Measurements from ENCODE around the gene SEMA4B.
"Not testable (repeated sequence)": the region's sequence is repeated elsewhere in the genome, so short reads cannot be mapped to it uniquely, and the experiment has no call there.

The SEMA4B gene

DNA sequence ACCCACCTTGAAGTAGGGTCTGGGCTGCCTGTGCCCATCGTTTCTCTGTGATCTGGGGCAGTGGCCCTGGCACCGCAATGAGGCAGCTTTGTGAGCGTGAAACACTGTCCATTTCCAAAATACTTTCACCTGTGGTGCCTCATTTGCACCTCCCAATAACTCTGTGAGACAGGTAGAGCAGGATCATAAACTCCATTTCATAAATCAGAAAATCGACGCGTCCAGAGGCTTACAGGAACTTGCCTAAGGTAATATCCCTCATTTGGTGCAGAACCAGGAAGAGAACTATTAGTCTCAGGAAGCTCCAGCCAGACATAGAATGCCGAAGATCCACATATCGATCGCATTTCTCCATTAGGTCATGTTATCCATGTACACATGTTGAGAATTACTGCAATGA is 38.2 kb upstream of the SEMA4B start:
- H3K27me3 ChIP-seq (ENCODE audit: control insufficient read depth in 2 of 2, insufficient read depth in 2 of 2, low read length in 2 of 2) = no peaks in the 10 kb centered on the region
- no peaks in the 10 kb centered on the region for H3K9me3 ChIP-seq (ENCODE audit: control insufficient read depth in 2 of 2, low read length in 2 of 2)
- peak overlapping the region in 1 of 2 donors; percentile 37 for H3K4me3 ChIP-seq (ENCODE audit: low read length in 2 of 2)
- peak overlapping the region; percentile 90 to 93 for H3K27ac ChIP-seq (ENCODE audit: low read depth in 2 of 2, low read length in 2 of 2)
- H3K4me1 ChIP-seq (ENCODE audit: control insufficient read depth in 2 of 2, insufficient read depth in 2 of 2, low read length in 2 of 2) = peaks cover 49 to 68% of the 10 kb centered on the region in 2 donors
- H3K9ac ChIP-seq (ENCODE audit: low read depth in 1 of 2, low read length in 2 of 2) = peak overlapping the region; percentile 19 to 60
- no peaks in the 10 kb centered on the region for H3K36me3 ChIP-seq (ENCODE audit: control insufficient read depth in 2 of 2, insufficient read depth in 2 of 2, low read length in 2 of 2)

DNA sequence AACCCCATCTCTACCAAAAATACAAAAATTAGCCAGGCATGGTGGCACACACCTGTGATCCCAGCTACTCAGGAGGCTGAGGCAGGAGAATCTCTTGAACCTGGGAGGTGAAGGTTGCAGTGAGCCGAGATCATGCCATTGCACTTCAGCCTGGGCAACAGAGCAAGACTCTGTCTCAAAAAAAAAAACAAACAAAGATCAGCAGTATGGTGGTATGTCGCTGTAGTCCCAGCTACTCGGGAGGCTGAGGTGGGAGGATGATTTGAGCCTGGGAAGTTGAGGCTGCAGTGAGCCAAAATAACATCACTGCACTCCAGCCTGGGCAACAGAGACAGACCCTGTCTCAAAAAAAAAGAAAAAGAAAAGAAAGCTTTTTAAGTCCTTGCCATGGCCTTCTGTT is 36.9 kb upstream of the SEMA4B start:
- H3K36me3 ChIP-seq (ENCODE audit: control insufficient read depth in 2 of 2, insufficient read depth in 2 of 2, low read length in 2 of 2); H3K4me3 ChIP-seq (ENCODE audit: low read length in 2 of 2); H3K27me3 ChIP-seq (ENCODE audit: control insufficient read depth in 2 of 2, insufficient read depth in 2 of 2, low read length in 2 of 2); H3K9me3 ChIP-seq (ENCODE audit: control insufficient read depth in 2 of 2, low read length in 2 of 2); H3K9ac ChIP-seq (ENCODE audit: low read depth in 1 of 2, low read length in 2 of 2): not testable (repeated sequence)
- peaks cover 36 to 55% of the 10 kb centered on the region in 2 donors for H3K4me1 ChIP-seq (ENCODE audit: control insufficient read depth in 2 of 2, insufficient read depth in 2 of 2, low read length in 2 of 2)
- H3K27ac ChIP-seq (ENCODE audit: low read depth in 2 of 2, low read length in 2 of 2) = peak overlapping the region; percentile 94 to 97

DNA sequence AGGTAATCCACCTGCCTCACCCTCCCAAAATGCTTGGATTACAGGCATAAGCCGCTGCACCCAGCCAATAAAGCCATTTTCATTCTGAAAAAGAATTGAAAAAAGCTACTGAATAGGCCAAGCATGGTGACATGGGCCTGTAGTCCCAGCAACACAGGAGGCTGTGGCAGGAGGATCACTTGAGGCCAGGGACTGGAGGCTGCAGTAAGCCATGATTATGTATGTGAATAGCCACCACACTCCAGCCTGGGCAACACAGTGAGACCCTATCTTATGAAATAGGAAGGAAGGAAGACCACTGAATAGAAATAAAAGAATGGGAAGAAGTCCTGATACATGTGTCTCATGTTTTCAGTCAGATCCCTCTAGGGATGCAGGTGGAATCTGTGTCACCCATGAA is 36.0 kb upstream of the SEMA4B start:
- no peaks in the 10 kb centered on the region for H3K9me3 ChIP-seq (ENCODE audit: control insufficient read depth in 2 of 2, low read length in 2 of 2)
- no peaks in the 10 kb centered on the region for H3K36me3 ChIP-seq (ENCODE audit: control insufficient read depth in 2 of 2, insufficient read depth in 2 of 2, low read length in 2 of 2)
- peak overlapping the region; percentile 36 to 44 for H3K9ac ChIP-seq (ENCODE audit: low read depth in 1 of 2, low read length in 2 of 2)
- peaks cover 32 to 46% of the 10 kb centered on the region in 2 donors for H3K4me1 ChIP-seq (ENCODE audit: control insufficient read depth in 2 of 2, insufficient read depth in 2 of 2, low read length in 2 of 2)
- peak overlapping the region in 1 of 2 donors; percentile 32 for H3K4me3 ChIP-seq (ENCODE audit: low read length in 2 of 2)
- H3K27ac ChIP-seq (ENCODE audit: low read depth in 2 of 2, low read length in 2 of 2) = peak overlapping the region; percentile 94 to 97
- H3K27me3 ChIP-seq (ENCODE audit: control insufficient read depth in 2 of 2, insufficient read depth in 2 of 2, low read length in 2 of 2) = no peaks in the 10 kb centered on the region

DNA sequence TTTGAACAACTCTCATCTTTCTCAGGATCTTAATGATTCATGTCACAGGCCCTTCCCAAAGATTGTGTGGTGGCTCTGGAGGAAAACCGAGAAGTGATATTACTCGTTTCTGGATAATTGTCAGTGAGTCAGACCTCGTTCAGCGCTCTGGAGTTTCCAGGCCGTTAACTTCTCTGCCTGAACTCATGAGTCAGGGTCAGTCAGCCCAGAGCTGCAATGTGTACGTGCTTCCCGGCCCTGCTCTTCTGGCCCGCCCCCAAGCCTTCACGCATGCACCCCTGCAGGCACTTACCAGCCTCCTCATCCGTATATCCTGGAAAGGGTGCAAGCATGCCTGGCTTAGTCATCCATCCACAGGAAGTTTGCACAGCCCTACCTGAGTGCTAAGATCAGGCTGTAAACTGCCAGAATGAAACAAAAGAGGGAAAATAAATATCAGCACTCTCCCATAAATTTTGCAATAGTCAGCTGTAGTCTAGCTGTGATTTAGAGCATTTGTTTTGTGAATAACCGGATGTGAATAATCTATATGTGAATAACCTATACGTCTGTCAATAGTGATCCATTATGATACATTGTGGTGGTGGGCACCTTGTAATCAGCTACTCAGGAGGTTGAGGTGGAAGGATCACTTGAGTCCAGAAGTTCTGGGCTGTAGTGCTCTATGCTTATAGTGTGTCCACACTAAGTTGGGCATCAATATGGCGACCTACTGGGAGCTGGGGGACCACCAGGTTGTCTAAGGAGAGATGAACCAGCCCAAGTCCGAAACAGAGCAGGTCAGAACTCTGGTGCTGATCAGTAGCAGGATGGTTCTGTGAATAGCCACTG is 35.3 kb upstream of the SEMA4B start:
- H3K4me3 ChIP-seq (ENCODE audit: low read length in 2 of 2) = peak overlapping the region; percentile 16 to 33
- no peaks in the 10 kb centered on the region for H3K9me3 ChIP-seq (ENCODE audit: control insufficient read depth in 2 of 2, low read length in 2 of 2)
- H3K27ac ChIP-seq (ENCODE audit: low read depth in 2 of 2, low read length in 2 of 2) = peak overlapping the region; percentile 94 to 97
- H3K27me3 ChIP-seq (ENCODE audit: control insufficient read depth in 2 of 2, insufficient read depth in 2 of 2, low read length in 2 of 2) = no peaks in the 10 kb centered on the region
- H3K9ac ChIP-seq (ENCODE audit: low read depth in 1 of 2, low read length in 2 of 2) = peak overlapping the region; percentile 49 to 75
- peaks cover 28 to 42% of the 10 kb centered on the region in 2 donors for H3K4me1 ChIP-seq (ENCODE audit: control insufficient read depth in 2 of 2, insufficient read depth in 2 of 2, low read length in 2 of 2)
- no peaks in the 10 kb centered on the region for H3K36me3 ChIP-seq (ENCODE audit: control insufficient read depth in 2 of 2, insufficient read depth in 2 of 2, low read length in 2 of 2)

DNA sequence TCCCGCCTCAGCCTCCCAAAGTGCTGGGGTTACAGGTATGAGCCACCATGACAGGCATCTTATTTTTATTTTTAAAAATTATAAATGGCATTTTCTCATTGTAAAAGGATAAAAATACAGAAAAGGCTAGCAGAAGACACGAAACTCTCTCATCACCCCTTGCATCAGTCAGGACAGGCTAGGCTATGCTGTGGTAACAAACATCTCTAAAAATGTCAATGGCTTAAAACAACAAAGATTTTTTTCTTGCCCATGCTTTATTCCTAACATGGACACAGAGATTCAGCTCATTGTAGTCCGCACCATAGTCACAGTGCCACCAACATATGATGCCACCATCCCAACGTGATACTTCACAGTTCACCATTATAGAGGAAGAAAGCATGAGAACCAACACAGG is 34.0 kb upstream of the SEMA4B start:
- Histone ChIP-seq H3K4me3 (ENCODE audit: low read length in 2 of 2) (no peak overlapping the region), H3K36me3 (ENCODE audit: control insufficient read depth in 2 of 2, insufficient read depth in 2 of 2, low read length in 2 of 2) (no peaks in the 10 kb centered on the region), H3K27me3 (ENCODE audit: control insufficient read depth in 2 of 2, insufficient read depth in 2 of 2, low read length in 2 of 2) (no peaks in the 10 kb centered on the region), H3K27ac (ENCODE audit: low read depth in 2 of 2, low read length in 2 of 2) (no peak overlapping the region), H3K9me3 (ENCODE audit: control insufficient read depth in 2 of 2, low read length in 2 of 2) (no peaks in the 10 kb centered on the region), H3K4me1 (ENCODE audit: control insufficient read depth in 2 of 2, insufficient read depth in 2 of 2, low read length in 2 of 2) (peaks cover 21 to 30% of the 10 kb centered on the region in 2 donors), H3K9ac (ENCODE audit: low read depth in 1 of 2, low read length in 2 of 2) (no peak overlapping the region)

DNA sequence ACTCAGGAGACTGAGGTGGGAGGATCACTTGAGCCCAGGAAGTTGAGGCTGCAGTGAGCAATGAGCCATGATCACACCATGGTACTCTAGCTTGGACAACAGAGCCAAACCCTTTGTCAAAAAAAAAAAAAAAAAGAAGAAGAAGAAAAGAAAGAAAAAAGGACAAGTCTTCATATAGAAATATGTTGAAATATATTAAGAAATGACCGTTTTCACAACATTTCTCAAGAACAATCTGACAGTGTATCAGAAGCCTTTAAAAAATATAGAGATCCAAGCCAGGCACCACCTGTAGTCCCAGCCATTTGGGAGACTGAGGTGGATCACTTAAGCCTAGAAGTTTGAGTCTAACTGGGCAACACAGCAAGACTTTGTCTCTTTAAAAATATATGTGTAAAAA is 29.5 kb upstream of the SEMA4B start:
- H3K27me3 ChIP-seq (ENCODE audit: control insufficient read depth in 2 of 2, insufficient read depth in 2 of 2, low read length in 2 of 2) = no peaks in the 10 kb centered on the region
- no peak overlapping the region for H3K4me3 ChIP-seq (ENCODE audit: low read length in 2 of 2)
- H3K9me3 ChIP-seq (ENCODE audit: control insufficient read depth in 2 of 2, low read length in 2 of 2) = no peaks in the 10 kb centered on the region
- no peak overlapping the region for H3K27ac ChIP-seq (ENCODE audit: low read depth in 2 of 2, low read length in 2 of 2)
- no peaks in the 10 kb centered on the region for H3K36me3 ChIP-seq (ENCODE audit: control insufficient read depth in 2 of 2, insufficient read depth in 2 of 2, low read length in 2 of 2)
- H3K9ac ChIP-seq (ENCODE audit: low read depth in 1 of 2, low read length in 2 of 2) = no peak overlapping the region
- H3K4me1 ChIP-seq (ENCODE audit: control insufficient read depth in 2 of 2, insufficient read depth in 2 of 2, low read length in 2 of 2) = peaks cover 0 to 7% of the 10 kb centered on the region in 2 donors

DNA sequence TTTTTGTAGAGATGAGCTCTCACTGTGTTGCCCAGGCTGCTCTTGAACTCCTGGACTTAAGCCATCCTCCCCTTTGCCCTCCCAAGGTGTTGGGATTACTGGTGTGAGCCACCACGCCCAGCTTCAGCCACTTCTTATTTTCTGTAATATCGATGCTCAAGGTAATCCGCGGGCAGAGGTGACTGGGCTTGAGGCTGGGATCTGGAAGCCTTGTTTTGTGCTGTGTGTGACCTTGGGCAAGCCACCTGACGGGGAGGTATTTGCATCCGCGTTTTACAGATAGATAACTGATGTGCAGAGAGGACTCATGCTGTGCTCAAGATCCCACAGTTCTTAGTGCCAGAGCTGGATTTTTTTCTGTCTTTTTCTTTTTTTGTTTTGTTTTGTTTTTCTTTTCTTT is 27.8 kb upstream of the SEMA4B start:
- Histone ChIP-seq H3K27ac (ENCODE audit: low read depth in 2 of 2, low read length in 2 of 2) (no peak overlapping the region), H3K9me3 (ENCODE audit: control insufficient read depth in 2 of 2, low read length in 2 of 2) (no peaks in the 10 kb centered on the region), H3K36me3 (ENCODE audit: control insufficient read depth in 2 of 2, insufficient read depth in 2 of 2, low read length in 2 of 2) (no peaks in the 10 kb centered on the region), H3K4me1 (ENCODE audit: control insufficient read depth in 2 of 2, insufficient read depth in 2 of 2, low read length in 2 of 2) (peaks cover 0 to 6% of the 10 kb centered on the region in 2 donors), H3K9ac (ENCODE audit: low read depth in 1 of 2, low read length in 2 of 2) (no peak overlapping the region), H3K27me3 (ENCODE audit: control insufficient read depth in 2 of 2, insufficient read depth in 2 of 2, low read length in 2 of 2) (no peaks in the 10 kb centered on the region), H3K4me3 (ENCODE audit: low read length in 2 of 2) (no peak overlapping the region)

DNA sequence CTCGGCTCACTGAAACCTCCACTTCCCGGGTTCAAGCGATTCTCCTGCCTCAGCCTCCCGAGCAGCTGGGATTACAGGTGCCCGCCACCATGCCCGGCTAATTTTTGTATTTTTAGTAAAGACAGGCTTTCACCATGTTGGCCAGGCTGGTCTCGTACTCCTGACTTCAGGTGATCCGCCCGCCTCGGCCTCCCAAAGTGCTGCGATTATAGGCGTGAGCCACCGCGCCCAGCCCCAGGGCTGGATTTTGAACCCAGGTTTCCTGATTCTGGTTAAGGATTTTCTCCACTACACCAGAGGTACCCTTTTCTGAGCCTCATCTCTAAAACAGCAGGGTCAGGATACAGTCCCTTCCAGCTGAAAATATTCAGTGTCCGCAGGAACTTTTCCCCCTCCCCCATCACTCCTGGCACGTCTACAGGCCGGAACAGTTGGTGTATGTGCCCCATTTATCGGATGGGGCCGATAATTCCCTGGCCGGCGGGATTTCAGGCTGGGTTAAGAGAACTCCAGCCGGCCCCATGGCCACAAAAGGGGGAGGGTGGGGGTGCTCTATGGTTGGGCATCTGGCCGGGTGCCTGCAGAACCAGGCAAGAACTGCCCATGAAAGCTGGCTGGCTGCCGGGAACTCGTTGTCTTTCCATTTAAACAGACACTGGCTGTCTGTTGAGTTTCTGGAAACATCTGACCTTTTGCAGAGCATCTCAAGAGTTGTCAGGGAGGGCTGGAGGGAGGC is 26.8 kb upstream of the SEMA4B start:
- H3K4me1 ChIP-seq (ENCODE audit: control insufficient read depth in 2 of 2, insufficient read depth in 2 of 2, low read length in 2 of 2) = peaks cover 0 to 6% of the 10 kb centered on the region in 2 donors
- H3K36me3 ChIP-seq (ENCODE audit: control insufficient read depth in 2 of 2, insufficient read depth in 2 of 2, low read length in 2 of 2) = no peaks in the 10 kb centered on the region
- peak overlapping the region; percentile 64 to 68 for H3K27ac ChIP-seq (ENCODE audit: low read depth in 2 of 2, low read length in 2 of 2)
- H3K9me3 ChIP-seq (ENCODE audit: control insufficient read depth in 2 of 2, low read length in 2 of 2) = no peaks in the 10 kb centered on the region
- H3K9ac ChIP-seq (ENCODE audit: low read depth in 1 of 2, low read length in 2 of 2) = peak overlapping the region in 1 of 2 donors; percentile 12
- no peak overlapping the region for H3K4me3 ChIP-seq (ENCODE audit: low read length in 2 of 2)
- no peaks in the 10 kb centered on the region for H3K27me3 ChIP-seq (ENCODE audit: control insufficient read depth in 2 of 2, insufficient read depth in 2 of 2, low read length in 2 of 2)

DNA sequence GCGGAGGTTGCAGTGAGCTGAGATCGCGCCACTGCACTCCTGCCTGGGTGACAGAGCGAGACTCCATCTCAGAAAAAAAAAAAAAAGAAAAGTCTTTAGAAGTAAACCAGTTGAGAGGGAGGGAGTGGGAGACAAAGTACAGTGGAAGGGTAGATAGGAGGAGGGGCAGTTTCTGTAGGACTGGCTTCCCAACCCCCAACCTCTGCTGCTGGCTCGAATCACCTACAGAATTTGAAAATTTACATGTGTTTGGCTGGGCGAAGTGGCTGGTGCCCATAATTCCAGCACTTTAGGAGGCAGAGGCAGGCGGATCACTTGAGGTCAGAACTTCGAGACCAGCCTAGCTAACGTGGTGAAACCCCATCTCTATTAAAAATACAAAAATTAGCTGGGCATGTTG is 24.1 kb upstream of the SEMA4B start:
- H3K4me3 ChIP-seq (ENCODE audit: low read length in 2 of 2) = no peak overlapping the region
- H3K27ac ChIP-seq (ENCODE audit: low read depth in 2 of 2, low read length in 2 of 2) = no peak overlapping the region
- H3K9me3 ChIP-seq (ENCODE audit: control insufficient read depth in 2 of 2, low read length in 2 of 2) = no peaks in the 10 kb centered on the region
- H3K9ac ChIP-seq (ENCODE audit: low read depth in 1 of 2, low read length in 2 of 2) = no peak overlapping the region
- no peaks in the 10 kb centered on the region for H3K27me3 ChIP-seq (ENCODE audit: control insufficient read depth in 2 of 2, insufficient read depth in 2 of 2, low read length in 2 of 2)
- peaks cover 0 to 6% of the 10 kb centered on the region in 2 donors for H3K4me1 ChIP-seq (ENCODE audit: control insufficient read depth in 2 of 2, insufficient read depth in 2 of 2, low read length in 2 of 2)
- H3K36me3 ChIP-seq (ENCODE audit: control insufficient read depth in 2 of 2, insufficient read depth in 2 of 2, low read length in 2 of 2) = no peaks in the 10 kb centered on the region
